ENCODE results near the gene PROSER2. TPM values are rescaled to one million over a fixed set of nuclear protein-coding genes. Genes with fewer than 3 reads are reported as not detected.

PROSER2 gene
- total RNA-seq, result 10 to 100 TPM in 1 of 4 donors, 1 to 10 TPM in 3; 2.1 to 25.6 (median 6.5) TPM

GRCh38 chr10:11823122-11823988 lies at the start of gene PROSER2:
TSS of gene PROSER2 (plus strand) at chr10:11823356. CDS start at chr10:11852078, 28,722 bp downstream.
- DNase-seq, result peak; percentile 17 to 32
- intact Hi-C loops (cut with DNase I; ENCODE audit: low total_unique reads), result no loop called here
- Histone ChIP-seq H3K27ac (peak within 1 kb of the TSS; percentile 26 to 70), H3K9me3 (no peaks in the 10 kb centered on the region), H3K36me3 (no peaks in the 10 kb centered on the region), H3K4me3 (peak within 1 kb of the TSS; percentile 55 to 75), H3K4me1 (no peaks in the 10 kb centered on the region), H3K27me3 (peaks cover 0 to 4% of the 10 kb centered on the region in 2 donors)
- TF ChIP-seq POLR2A (IDR thresholded peaks at IDR 0.05), result peak in 1 of 2 donors; percentile 75
- no peak for TF ChIP-seq CTCF (IDR thresholded peaks at IDR 0.05)

GRCh38 chr10:11773761-11774441 lies 49.3 kb upstream of the PROSER2 start:
- no peaks in the 10 kb centered on the region for H3K27me3 ChIP-seq
- H3K36me3 ChIP-seq, result no peaks in the 10 kb centered on the region

GRCh38 chr10:11775412-11775811 lies 47.7 kb upstream of the PROSER2 start:
- Histone ChIP-seq H3K27me3 (no peaks in the 10 kb centered on the region), H3K27ac (no peak overlapping the region), H3K4me3 (no peak overlapping the region), H3K36me3 (no peaks in the 10 kb centered on the region), H3K4me1 (no peaks in the 10 kb centered on the region), H3K9me3 (no peaks in the 10 kb centered on the region)
- intact Hi-C loops (cut with DNase I; ENCODE audit: low total_unique reads), result no loop called here
- no peak for TF ChIP-seq POLR2A (IDR thresholded peaks at IDR 0.05)
- TF ChIP-seq CTCF (IDR thresholded peaks at IDR 0.05), result no peak
- DNase-seq, result no peak

More at GRCh38 chr10:11773761-11774441, 49.3 kb upstream of the PROSER2 start:
- Histone ChIP-seq H3K4me1 (no peaks in the 10 kb centered on the region), H3K9me3 (no peaks in the 10 kb centered on the region), H3K4me3 (no peak overlapping the region), H3K27ac (no peak overlapping the region)
- TF ChIP-seq CTCF (IDR thresholded peaks at IDR 0.05), result no peak
- TF ChIP-seq POLR2A (IDR thresholded peaks at IDR 0.05), result no peak
- no peak for DNase-seq
- intact Hi-C loops (cut with DNase I; ENCODE audit: low total_unique reads), result no loop called here

GRCh38 chr10:11776080-11776479 lies 47.1 kb upstream of the PROSER2 start:
- Histone ChIP-seq H3K4me1 (no peaks in the 10 kb centered on the region), H3K9me3 (no peaks in the 10 kb centered on the region), H3K27ac (no peak overlapping the region), H3K27me3 (no peaks in the 10 kb centered on the region), H3K36me3 (no peaks in the 10 kb centered on the region), H3K4me3 (no peak overlapping the region)
- intact Hi-C loops (cut with DNase I; ENCODE audit: low total_unique reads), result no loop called here
- no peak for DNase-seq
- TF ChIP-seq CTCF (IDR thresholded peaks at IDR 0.05), result no peak
- no peak for TF ChIP-seq POLR2A (IDR thresholded peaks at IDR 0.05)

GRCh38 chr10:11781114-11781513 lies 42.0 kb upstream of the PROSER2 start:
- TF ChIP-seq CTCF (IDR thresholded peaks at IDR 0.05) (no peak), POLR2A (IDR thresholded peaks at IDR 0.05) (no peak)
- no peak for DNase-seq
- intact Hi-C loops (cut with DNase I; ENCODE audit: low total_unique reads), result no loop called here

More at GRCh38 chr10:11781114-11781513, 42.0 kb upstream of the PROSER2 start:
- Histone ChIP-seq H3K4me1 (no peaks in the 10 kb centered on the region), H3K4me3 (no peak overlapping the region), H3K27me3 (no peaks in the 10 kb centered on the region), H3K36me3 (no peaks in the 10 kb centered on the region), H3K9me3 (no peaks in the 10 kb centered on the region), H3K27ac (no peak overlapping the region)

Measured in uterus (tissue), 4 donors.